Measurements from ENCODE around the gene MMP12.

The MMP12 gene

DNA sequence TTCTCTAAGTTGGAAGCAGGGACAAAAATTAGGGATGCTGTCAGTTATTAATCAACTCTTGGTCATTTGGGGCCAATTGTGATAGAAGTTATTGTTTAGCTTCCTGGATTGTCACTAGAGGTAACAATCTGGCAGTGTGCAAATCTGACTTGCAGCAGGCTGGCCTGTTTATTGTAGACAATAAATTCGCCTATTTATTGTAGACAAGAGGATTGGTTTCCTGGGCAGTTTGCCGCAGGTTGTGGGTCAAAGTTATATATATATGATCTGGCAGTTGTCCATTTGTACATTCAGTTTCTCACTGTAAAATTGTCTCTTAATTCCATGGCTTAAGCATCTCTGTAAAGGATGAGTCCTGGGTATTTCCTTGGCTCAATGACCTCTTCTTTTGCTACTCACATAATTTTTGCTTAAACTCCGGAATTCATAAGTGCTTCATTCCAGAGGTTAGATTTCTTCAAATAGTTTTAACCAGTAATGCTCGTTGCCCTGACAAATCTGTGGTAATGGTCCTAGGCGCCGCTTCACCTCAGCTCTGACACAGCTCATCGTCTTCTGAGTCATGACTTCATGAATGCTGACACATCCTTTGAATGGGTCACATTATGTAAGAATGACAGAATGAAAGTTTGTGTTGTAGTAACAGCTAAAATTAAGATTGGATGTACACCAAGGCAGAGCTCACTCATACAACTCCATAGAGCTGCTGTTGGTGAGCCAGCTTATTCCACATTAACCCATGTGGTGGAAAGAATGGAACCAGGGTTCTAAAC lies 23.6 kb downstream of the MMP12 start:
- peak; percentile 95 for DNase-seq (ENCODE audit: low spot score)
- peak; percentile 91 for FAIRE-seq

DNA sequence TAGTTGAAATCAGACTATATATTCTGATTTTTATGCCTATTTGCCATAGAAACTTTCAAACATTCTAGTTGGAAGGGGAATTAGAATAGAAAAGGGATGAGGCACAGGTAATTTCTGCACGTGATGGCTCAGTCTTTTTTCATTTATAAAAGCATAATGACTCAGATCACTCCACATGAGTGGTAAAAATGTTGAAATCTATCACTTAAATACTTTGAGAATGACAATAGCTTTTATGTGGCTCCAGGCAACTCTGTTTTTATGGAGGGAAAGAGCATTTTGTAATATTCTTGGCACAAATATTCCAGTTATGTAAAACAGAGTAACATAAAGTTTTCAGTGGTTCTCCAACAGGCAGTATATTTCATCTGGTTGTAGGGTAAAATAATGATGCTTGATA lies 25.5 kb downstream of the MMP12 start:
- no peak for FAIRE-seq
- DNase-seq (ENCODE audit: low spot score): peak; percentile 43

DNA sequence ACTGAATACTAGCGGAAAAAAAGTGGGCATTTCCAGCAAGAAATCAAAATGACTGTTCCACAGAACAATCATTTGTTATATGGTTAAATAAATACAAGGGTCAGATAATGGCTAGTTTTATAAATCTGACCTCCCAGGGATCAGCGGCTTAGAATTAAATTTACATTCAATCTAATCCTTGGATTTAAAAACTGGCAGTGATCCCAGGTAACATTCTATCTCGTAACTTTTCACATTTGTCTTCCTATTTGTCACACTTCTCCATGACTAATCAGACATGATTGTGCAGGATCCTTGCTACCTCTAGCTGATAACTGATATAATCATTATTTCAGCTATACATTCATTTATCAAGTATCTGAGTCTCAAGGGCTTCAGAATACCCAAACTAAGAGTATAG lies 28.5 kb downstream of the MMP12 start:
- peak; percentile 52 for FAIRE-seq
- DNase-seq (ENCODE audit: low spot score): peak; percentile 39

DNA sequence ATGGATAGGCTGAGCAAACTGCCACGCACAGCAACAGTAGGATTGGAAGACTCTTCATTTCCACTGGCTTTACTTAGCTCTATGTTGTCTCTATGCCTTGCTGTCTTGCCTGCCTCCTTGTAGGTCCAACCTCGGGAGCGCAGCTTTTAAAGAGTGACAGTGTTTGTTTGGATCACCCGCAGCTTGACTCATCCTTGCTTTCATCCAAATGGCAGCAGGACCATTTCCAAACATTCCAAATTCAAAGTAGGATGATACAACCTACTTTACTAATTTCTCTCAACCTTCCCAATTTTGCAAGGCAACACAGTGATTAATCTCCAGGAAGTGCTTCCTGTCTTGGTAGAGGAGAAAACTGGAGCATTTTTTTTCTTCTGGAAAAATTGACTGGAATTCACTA lies 31.3 kb downstream of the MMP12 start, which contains the start of gene MMP3:
Gene MMP3, minus strand, starts transcription at position 121 of the 400 bp plus-strand sequence. Its CDS starts 63 bp downstream, at position 58.
- DNase-seq (ENCODE audit: low spot score) (peak; percentile 10), FAIRE-seq (no peak)

DNA sequence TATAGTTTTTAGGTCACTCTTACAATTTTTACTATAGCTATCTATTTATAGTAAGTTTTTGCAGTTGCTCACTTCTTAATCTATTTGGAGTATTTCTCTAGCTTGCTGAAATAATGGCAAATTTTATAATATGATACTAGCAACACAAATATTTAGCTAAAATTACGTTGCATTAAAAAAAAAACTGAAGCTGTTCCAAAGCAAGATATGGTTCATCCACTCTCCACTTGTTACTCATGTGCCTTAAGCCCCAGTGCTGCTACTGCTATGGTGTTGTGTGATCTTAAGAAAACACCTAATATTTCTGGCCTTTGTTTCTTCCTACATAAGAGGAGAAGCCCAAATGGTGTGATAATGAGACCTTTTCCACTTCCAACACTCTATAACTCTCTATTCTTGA lies 31.9 kb downstream of the MMP12 start:
- no peak for FAIRE-seq

DNA sequence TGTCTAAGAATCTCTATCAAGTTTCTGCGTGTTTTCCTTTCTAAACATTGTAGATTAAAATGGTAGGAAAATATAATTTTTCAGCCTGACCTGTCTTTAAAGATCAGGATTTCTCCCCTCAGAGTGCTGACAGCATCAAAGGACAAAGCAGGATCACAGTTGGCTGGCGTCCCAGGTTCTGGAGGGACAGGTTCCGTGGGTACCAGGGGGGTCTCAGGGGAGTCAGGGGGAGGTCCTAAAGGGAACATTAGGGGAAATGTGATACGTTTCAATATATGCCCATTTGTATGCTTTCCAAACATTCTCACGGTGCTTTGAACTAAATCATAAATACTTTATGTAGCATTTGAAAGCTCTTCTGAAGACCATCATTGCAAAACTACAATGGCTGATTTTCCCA lies 34.8 kb downstream of the MMP12 start:
- DNase-seq (ENCODE audit: low spot score) (no peak), FAIRE-seq (no peak)

More for the DNA sequence above, 31.9 kb downstream of the MMP12 start:
- DNase-seq (ENCODE audit: low spot score): no peak

DNA sequence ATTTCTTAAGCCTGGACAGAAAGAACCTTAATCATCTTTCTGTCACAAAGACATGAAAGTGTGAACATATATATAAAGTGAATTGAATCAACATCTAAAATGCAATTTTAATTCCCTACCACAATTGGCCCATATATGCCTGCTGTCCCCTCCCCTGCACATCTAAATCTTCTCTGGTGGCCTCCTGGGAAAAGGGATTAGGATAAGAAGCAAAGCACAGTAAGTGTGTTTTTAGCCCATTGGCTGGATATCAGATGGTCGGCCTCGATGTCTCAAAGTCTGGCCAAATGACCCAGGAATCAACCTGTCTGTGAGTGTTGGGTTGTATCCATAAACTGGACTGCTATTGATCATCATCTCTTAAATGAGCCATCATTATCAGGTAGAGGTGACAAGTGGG lies 37.1 kb downstream of the MMP12 start:
- FAIRE-seq (no peak), DNase-seq (ENCODE audit: low spot score) (no peak)

DNA sequence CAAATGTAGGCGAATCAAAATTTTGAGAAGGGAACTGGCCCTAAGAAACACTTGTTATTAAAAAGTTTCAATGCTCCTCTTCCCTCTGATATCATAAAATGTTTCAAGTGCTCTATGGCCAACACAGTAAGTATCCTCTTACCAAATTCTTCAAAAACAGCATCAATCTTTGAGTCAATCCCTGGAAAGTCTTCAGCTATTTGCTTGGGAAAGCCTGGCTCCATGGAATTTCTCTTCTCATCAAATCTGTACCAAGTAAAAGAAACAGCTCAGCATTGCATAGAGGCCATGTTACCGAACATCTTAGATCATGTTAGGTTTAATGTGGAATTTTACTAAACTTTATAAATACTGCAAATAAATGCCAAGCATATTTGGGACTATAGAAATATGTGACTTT lies 37.6 kb downstream of the MMP12 start:
- DNase-seq (ENCODE audit: low spot score): no peak

DNA sequence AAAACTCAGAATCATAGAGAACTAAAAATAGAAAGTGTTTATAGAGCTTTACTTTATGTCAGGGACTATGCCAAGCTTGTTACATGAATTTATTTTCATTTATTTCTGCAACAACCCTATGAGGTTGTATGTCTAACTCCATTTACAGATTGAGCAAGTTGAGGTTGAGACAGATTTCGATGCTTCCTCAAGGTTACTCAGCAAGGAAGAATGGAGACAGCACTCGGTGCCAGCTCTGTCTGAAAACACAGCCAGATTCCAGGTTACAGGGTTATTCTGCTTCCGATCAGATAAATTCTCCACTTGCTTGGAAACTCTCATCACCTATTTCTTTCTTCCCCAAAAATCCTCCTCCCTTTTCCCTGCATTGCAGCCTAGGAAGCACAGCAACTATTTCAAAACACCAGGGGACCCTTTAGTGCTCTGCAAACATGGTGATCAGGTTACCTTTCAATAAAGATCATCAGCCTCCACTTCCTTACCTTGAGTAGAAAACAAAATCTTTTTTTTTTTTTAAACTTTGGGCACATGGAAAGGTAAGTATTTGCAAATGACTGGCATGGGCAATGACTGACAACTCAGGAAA lies 38.4 kb downstream of the MMP12 start:
- FAIRE-seq: no peak
- no peak for DNase-seq (ENCODE audit: low spot score)

More for the DNA sequence above, 37.6 kb downstream of the MMP12 start:
- FAIRE-seq: no peak

DNA sequence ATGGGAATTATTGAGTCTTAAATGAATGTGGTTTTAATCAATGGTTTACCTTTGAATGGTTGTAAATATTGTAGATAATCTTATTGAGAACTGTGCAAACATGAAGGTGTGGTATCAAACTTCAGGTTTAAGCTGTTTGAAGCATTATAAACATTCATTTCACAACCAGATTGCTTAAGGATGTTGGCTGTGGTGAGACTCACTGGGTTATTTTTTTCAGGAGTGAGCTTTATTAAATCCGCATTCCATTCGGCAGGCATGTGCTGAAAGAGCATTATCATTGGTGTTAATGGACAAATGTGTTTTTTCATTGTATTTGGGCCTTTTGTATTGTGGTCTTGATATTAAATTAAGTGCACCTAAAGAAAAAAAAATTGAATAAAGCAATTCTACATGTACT lies 41.1 kb downstream of the MMP12 start:
- DNase-seq (ENCODE audit: low spot score) (no peak), FAIRE-seq (no peak)

DNA sequence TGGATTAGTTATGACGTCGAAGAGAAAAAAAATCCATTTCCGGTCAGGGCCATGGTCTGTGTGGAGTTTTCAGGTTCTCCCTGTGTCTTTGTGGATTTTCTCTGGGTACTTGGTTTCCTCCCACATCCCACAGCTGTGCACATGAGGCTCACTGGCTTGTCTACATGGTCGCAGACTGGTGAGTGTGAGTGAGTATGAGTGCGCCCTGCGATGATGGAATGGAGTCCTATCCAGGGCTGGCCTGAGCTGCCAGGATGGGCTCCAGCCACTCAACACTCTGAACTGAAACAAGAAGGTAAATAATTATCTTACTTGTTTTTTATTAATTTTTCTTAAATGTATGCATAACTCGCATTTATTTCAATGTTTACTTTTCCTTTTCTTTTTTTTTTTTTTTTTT lies 42.2 kb downstream of the MMP12 start:
- DNase-seq (ENCODE audit: low spot score): no peak
- no peak for FAIRE-seq

DNA sequence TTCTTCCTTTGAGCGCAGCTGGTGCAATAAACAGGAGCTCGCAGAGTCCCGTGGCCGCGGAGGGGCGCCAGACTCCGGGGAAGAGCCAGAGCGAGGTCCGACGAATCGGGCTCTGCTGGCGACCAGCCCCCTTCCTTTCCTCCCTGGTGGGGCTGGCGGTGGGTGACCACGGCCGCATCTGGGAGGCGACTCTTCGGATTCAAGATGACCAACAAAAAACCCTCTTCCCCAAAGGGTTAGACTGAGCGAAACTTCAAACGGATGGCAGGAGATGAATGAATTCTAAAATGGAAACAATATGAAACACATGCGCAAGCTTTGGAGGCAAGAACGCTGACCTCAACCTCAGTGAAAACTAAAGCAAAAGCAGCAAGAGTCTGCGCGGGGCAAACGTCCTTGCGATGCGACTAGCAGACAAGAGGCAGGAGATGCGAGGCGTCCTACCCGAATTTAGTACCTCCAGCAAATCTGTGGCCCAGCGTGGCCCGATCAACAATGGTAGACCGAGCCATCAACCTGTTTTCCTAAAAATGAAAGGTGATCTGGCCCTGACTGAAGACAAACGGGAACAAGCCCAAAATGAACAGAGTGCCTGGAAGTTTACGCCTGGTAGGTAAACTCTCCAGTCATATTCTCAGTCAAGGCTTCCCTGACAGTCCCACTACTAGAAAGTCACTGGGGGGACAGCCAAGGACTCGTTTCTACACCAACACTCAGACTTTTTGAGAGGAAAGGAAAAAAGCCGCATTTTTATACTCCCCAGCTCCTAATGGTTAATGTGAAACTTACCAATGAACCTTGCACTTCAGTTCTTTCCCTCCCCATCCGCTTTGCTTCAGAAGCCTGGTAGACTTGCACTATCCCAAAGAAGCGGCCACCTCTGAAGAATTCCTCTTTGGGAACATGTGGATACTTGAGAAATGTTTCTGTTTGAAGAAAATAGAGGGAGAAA lies 43.0 kb downstream of the MMP12 start:
- FAIRE-seq (no peak), DNase-seq (ENCODE audit: low spot score) (no peak)

DNA sequence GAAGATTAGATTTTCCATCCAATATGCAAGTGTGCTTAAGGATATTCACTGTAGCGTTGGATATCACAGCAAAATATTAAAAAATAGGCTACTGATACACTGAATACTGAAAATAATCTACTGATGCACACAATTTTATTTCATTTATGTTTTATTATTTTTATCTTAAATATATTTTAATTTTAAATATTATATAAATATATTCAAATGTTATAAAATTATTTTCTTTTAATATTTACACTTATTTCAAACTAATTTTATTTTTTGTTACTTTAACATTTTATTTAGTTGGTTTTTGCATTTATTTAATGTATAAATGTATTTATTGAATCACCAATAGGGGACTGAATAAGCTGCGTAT lies 43.7 kb downstream of the MMP12 start:
- DNase-seq (ENCODE audit: low spot score) (no peak), FAIRE-seq (peak; percentile 54)

DNA sequence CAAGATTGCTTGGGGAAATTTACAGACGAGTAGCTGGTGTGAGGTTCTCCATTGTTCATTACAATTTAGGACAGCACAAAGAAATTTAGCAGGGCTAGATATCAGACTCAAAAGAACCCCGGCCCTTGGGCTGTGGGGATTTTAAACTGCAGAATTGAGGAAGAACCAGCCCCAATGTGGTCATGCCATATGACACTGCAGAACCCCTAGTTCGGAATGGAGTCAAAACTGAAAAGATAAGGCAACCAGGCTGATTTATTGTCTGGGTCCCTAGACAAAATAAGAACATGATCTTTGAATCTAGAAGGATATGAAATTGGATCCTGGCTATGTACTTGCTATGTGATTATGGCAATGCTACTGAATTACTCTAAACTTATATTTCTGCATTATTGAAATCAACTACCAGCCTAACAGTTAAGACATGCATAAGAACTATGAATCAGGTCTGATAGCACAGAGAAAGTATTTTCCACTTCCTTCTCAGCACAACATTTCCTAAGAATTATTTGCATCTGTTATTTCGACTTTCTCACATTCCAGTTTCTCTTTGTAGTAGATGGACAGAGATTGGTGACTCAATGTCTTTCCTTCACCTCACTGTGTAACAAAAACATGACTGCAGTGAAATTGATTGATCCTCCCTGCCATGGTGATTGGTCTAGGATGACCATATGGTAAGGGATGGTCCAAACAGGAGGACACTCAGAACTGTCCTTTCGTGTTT lies 44.6 kb downstream of the MMP12 start:
- FAIRE-seq (no peak), DNase-seq (ENCODE audit: low spot score) (no peak)

DNA sequence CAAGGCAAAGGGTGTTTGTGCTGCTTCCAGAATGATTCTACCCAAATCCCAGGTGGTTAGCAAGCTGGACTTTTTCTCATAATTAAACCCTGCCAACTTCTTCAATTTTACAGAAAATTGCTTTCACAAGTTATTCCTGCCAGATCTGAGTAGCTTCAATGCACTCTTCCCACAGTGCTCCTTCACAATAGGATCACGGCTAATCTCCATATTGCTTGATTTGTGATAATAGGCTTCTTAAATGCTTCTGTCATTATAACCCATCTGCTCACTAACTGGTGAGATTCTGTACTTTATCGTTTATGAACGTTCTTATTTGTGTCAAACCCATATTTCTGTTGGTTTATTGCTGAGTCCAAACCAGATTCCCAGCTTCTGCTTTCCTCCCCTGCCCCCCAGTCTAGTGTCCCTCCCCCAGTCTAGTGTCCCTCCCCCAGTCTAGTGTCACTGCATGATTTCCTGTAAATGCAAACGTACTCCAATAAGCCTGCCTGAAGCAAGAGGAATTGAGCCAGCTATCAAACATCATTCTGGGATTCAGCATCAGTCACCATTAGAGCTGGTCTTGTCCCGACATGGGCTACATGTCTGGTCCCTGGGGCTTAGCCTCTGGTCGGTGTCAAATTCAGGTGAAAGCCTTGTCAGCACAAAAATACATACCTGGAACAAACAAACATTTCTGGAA lies 45.3 kb downstream of the MMP12 start:
- FAIRE-seq (no peak), DNase-seq (ENCODE audit: low spot score) (no peak)

DNA sequence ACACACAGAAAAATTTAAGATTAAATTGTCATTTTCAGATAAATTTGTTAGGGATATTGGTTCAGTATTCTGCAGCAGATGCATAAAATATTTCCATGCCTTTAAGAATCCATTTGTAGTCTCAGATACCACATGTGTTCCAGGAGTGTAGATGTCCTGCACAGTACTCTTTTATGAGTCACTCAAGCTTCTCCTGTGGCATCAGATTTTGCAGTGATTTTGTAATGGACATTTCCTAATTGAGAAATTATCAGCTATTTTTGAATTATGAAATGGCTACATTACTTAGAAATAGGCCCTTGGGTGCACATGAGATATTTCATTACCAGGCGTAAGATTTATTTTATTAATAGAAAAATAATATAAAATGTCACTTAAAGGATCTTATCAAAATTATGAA lies 50.2 kb downstream of the MMP12 start:
- no peak for DNase-seq (ENCODE audit: low spot score)
- FAIRE-seq: no peak

DNA sequence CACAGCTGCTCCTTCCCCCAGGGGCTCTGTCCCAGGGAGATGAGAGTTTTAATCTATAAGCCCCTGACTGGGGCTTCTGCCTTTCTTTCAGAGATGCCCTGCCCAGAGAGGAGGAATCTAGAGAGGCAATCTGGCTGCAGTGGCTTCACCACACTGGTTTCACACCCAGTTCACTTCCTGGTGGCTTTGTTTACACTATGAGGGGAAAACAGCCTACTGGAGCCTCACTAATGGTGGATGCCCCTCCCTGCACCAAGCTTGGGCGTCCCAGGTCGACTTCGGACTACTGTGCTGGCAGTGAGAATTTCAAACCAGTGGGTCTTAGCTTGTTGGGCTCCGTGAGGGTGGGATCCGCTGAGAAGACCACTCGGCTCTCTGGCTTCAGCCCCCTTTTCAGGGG lies 55.3 kb downstream of the MMP12 start:
- FAIRE-seq: no peak

DNA sequence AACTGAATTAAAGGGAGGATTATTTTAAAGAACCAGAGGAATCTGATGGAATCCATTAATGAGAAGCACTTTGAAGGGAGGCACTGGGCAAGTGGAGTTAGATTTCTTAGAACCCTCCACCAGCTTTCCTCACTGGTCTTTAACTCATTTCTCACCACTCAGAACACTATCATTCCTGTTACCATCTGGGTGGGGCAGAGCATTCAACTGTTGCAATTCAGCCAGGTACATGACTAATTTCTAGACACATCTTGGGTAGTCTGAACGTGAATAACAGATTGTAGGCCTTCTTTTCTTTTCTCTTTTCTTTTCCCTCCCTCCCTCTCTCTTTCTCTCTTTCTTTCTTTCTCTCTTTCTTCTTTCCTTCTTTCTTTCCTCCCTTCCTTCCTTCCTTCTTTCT lies 61.3 kb downstream of the MMP12 start:
- FAIRE-seq (no peak), DNase-seq (ENCODE audit: low spot score) (no peak)

More for the DNA sequence above, 55.3 kb downstream of the MMP12 start:
- DNase-seq (ENCODE audit: low spot score): no peak

Measured in RCC 7860 (cell line).